KG1 (cell line): ENCODE measurements around the gene PRCC.
"Not testable (repeated sequence)": the region's sequence is repeated elsewhere in the genome, so short reads cannot be mapped to it uniquely, and the experiment has no call there.

Source experiments
- DNase-seq: peaks from one replicate; lab custom pipeline; 2025; lab: John Stamatoyannopoulos, UW

The PRCC gene

DNA sequence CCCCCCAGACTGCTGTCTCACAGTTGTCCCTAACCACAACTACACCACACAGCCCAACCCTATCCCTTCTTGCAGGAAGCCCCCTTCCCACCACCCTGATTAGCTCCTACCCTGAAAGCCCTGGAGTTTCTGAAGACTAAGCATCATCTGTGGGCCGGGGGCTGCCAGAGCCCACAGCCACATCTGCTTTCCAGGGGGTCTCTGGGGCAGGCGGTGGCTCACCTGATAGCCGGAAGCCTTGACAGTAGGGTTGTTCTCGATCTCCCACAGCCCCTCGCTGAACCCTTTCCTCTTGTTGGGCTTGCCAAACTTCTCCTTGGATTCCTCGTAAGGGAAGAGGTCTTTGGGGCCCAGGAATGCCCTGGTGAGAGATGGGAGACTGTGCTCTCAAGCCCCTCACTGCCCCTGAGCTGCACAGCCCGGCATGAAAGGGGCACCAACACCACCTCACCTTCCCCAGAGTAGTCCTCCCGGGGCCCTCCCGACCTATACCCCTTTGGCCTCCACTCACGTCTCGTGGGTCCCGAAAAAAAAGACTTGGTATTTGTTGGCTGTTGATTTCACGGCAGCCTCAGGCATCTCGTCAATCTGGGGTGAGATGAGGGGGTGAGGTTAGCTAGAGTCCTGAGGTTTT lies 22.4 kb upstream of the PRCC start:
- no peak for DNase-seq

DNA sequence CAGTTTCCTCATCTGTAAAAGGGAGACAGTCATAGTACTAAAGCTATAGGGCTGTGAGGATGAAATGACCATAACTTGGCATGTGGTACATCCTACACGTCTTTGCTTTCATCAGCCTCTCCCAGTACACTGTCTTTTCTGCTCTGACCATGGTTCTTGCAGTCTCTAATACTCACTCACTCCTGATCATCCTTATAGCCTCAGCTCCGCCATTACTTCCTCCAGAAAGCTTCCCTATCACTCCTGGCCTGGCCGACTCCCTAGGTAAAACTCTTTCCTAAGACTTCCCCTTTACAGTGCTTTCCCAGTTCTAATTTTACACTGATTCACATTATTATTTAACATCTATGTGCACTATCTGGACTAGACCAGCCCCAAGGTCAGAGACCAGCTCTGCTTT lies 21.5 kb upstream of the PRCC start:
- no peak for DNase-seq

GRCh38 chr1:156746406-156746727 lies 21.0 kb upstream of the PRCC start:
- DNase-seq = no peak

GRCh38 chr1:156746728-156747631 lies 20.4 kb upstream of the PRCC start:
- DNase-seq = no peak

DNA sequence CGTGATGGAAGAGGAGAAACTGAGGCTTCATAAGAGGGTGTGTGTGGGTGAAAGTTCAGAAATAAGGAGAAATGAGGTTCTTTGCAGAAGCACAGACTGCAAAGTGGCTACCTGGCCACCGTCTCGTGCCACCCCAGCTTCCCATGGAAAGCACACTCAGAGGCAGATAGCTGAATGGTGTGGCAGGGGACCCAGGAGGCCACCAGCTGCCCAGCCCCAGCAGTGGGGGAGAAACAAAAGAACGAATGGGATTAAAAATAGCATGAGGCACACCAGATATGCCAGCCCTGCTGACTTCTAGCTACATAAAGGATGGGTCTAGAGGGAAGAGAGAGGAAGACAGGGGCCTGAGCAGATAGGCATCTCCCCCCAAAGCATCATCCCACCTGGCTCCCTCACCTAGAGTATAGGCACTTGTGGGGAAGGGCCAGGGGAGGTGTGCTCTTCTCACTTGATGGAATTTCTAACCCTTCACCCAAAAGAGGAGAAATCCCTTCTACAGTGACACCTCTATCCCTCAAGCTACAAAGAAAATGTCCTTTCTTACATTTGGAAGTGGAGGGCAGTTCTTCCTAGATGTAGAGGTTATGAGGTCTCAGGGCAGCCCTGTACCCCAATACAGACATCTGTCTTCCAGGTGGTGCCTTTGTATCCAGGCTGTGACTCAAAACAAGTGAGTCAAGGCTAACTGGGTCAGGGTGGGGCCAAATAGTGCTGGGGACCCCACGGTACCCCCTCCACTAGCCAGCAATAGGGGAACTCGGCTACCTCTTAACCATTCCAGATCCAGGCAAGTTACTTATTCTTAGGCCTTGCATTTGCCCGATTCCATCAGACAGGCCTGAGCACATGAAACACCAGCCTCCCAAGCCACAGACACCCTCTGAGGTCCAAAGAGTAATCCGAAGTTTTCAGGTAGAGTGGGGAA lies 19.3 kb upstream of the PRCC start:
- DNase-seq = no peak

GRCh38 chr1:156748670-156749418 lies 18.5 kb upstream of the PRCC start:
- peak; percentile 32 for DNase-seq

GRCh38 chr1:156749419-156750118 lies 17.8 kb upstream of the PRCC start:
- DNase-seq = no peak

DNA sequence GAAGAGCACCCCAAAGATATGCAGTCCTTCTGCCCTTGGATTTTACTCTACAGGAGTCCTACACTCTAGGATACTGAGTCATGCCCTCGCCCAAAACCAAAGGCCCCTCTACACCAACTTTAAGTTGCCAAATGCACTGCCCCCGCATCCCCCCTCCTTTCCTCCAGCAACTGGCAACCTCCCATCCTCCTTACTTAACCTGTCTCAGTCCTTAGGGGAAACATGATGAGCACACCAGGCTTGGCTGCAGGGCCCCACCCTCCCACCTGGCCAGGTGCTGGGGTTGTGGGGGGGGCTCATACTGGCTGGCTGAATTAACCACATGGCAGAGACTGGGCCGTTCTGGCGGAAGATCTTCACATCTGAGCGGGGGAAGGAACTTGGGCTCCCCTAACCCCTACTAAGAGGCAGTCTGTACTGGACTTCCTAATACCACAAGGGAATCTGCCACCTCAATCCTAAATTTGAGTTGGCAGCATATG lies 17.1 kb upstream of the PRCC start:
- no peak for DNase-seq

- no peak for DNase-seq
Observed at GRCh38 chr1:156750711-156751450, 16.5 kb upstream of the PRCC start.

DNA sequence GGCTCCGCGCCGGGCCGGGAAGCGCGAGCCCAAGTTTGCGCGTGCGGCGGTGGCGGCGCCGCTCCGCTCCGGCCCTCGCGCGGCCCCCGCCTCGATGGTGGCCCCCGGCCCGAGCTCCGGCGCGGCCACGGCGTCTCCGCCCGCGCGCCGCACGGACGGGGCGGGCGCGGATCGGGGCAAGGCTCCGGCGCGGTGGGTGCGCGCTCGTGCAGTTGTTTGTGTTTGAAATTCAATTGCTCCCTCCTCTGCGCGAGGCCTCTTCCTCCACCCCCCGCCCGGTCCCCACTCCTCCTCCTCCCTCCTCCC lies 15.9 kb upstream of the PRCC start, which contains the start of gene HDGF:
Gene HDGF (minus strand): TSS at position 225 of the 306 bp plus-strand sequence. CDS start 246 bp downstream, outside the sequence.
- no peak for DNase-seq

DNA sequence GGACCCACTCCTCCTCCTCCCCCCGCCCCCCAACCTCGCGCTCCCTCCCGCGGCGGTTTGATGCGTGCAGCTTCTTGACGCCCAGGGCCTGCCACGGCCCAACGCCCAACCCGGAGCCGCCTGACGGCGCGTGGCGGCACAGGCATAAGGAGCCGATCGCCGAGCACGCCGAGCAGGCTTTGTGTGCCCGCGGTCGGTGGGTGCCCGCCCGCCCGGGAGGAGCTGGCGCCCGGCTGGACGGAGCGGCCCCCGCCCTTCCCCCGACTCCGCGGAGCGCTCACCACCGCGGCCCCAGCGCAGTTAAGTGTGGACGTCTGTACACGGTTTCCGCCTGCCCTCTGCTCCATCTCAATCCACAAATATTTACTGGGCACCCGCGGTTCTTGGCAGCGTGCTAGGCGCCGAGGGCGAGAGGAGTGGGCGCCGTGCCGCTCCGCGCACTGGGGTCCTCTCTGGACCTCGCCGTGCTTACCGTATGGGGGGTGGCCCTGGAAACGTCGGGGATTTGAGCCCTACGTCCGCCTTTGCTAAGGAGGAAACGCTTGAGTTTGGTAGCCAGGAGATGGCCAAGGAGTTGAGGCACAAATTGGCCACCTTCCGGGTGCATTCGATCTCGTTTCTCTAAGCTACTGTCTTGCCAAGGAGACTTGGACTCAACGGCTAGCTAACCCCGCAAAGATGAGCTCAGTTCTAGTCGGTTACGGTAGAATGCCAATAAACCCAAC lies 15.4 kb upstream of the PRCC start:
- DNase-seq = peak; percentile 85

GRCh38 chr1:156752843-156753482 lies 14.4 kb upstream of the PRCC start:
- no peak for DNase-seq

- DNase-seq = no peak
Observed at GRCh38 chr1:156754219-156754618, 13.1 kb upstream of the PRCC start.

- DNase-seq = no peak
Observed at GRCh38 chr1:156755527-156755950, 11.8 kb upstream of the PRCC start.

- DNase-seq = no peak
Observed at GRCh38 chr1:156756355-156756754, 11.0 kb upstream of the PRCC start.

GRCh38 chr1:156757572-156758253 lies 9.6 kb upstream of the PRCC start:
- DNase-seq = not testable (repeated sequence)

- no peak for DNase-seq
Observed at GRCh38 chr1:156760092-156760795, 7.1 kb upstream of the PRCC start.

GRCh38 chr1:156760796-156761104 lies 6.6 kb upstream of the PRCC start:
- DNase-seq = no peak
